Karpas-422 (cell line): Measurements from ENCODE around the gene LINC00632. TPM values are rescaled to one million over a fixed set of nuclear protein-coding genes. Genes with fewer than 3 reads are reported as not detected.

Source experiments
- DNase-seq: peaks from one replicate; pipeline ENCODE4 v3.0.0-alpha.2; 2015
- H2AFZ ChIP-seq: fragments of 200-600 bp; sonication (generic); 2 replicates; pipeline ENCODE4 v1.6.1; 2014; ENCODE audit warnings: antibody characterized with exemption, low read length, mixed read lengths
- H3K27ac ChIP-seq: fragments of 200-600 bp; sonication (generic); 2 replicates; pipeline ENCODE4 v1.5.1; 2014; ENCODE audit warnings: mild to moderate bottlenecking, low read length, moderate library complexity
- H3K27me3 ChIP-seq: fragments of 200-600 bp; sonication (generic); 2 replicates; pipeline ENCODE4 v1.6.1; 2014; ENCODE audit warnings: low read length, mixed read lengths
- H3K36me3 ChIP-seq: fragments of 200-600 bp; sonication (generic); 2 replicates; pipeline ENCODE4 v1.6.1; 2014; ENCODE audit warnings: low read length, mixed read lengths; ENCODE audit not compliant: insufficient read depth
- H3K4me1 ChIP-seq: fragments of 200-600 bp; sonication (generic); 2 replicates; pipeline ENCODE4 v1.6.1; 2014; ENCODE audit warnings: mild to moderate bottlenecking, low read length, mixed read lengths
- H3K4me2 ChIP-seq: fragments of 200-600 bp; sonication (generic); 2 replicates; pipeline ENCODE4 v1.6.1; 2014; ENCODE audit warnings: low read length, low read depth, mild to moderate bottlenecking; ENCODE audit not compliant: poor library complexity, severe bottlenecking
- H3K4me3 ChIP-seq: fragments of 200-600 bp; sonication (generic); 2 replicates; pipeline ENCODE4 v1.5.1; 2014; ENCODE audit warnings: mild to moderate bottlenecking, antibody characterized with exemption, low read length, mixed read lengths
- H3K79me2 ChIP-seq: fragments of 200-600 bp; sonication (generic); 2 replicates; pipeline ENCODE4 v1.6.1; 2014; ENCODE audit warnings: mild to moderate bottlenecking, low read length, mixed read lengths
- H3K9ac ChIP-seq: fragments of 200-600 bp; sonication (generic); 2 replicates; pipeline ENCODE4 v1.6.0; 2014; ENCODE audit warnings: low read length
- H3K9me2 ChIP-seq: fragments of 200-600 bp; sonication (generic), shearing (Covaris generic); replicated peaks from 2 replicates; pipeline ENCODE4 v1.6.0; 2014; ENCODE audit warnings: mild to moderate bottlenecking, low read length, moderate library complexity; ENCODE audit not compliant: insufficient read depth
- H3K9me3 ChIP-seq: fragments of 300-700, 200-600 bp; sonication (generic); 2 replicates; pipeline ENCODE4 v1.6.1; 2014; ENCODE audit warnings: low read length, mixed read lengths
- H4K20me1 ChIP-seq: fragments of 200-600 bp; sonication (generic); 2 replicates; pipeline ENCODE4 v1.6.1; 2014; ENCODE audit warnings: mild to moderate bottlenecking, antibody characterized with exemption, low read length, low read depth; ENCODE audit not compliant: insufficient read depth
- total RNA-seq: library from RNA; depleted of rRNA; stranded (reverse); fragments of >200 nt; shearing (Covaris generic); gene quantifications from 2 replicates; pipeline ENCODE4 v1.2.3, GENCODE V29; 2014; ENCODE audit warnings: low replicate concordance

Gene LINC00632
- total RNA-seq, 1 experiment from 2014 or later, result not detected

GRCh38 chrX:140710710-140711109, 1.2 kb downstream of the LINC00632 start:
- Histone ChIP-seq H3K4me2 (no peak overlapping the region), H3K4me1 (no peaks in the 10 kb centered on the region), H3K4me3 (no peak overlapping the region), H2AFZ (no peak overlapping the region), H3K36me3 (no peaks in the 10 kb centered on the region), H3K9ac (no peak overlapping the region), H3K27ac (no peak overlapping the region), H3K9me2 (no peaks in the 10 kb centered on the region), H3K27me3 (no peaks in the 10 kb centered on the region), H3K9me3 (no peaks in the 10 kb centered on the region; the same call in 1 of the 2 replicates), H4K20me1 (no peaks in the 10 kb centered on the region), H3K79me2 (no peaks in the 10 kb centered on the region)
- DNase-seq, result no peak

- no peak for DNase-seq
- no peak overlapping the region for H3K4me3 ChIP-seq
- H3K9ac ChIP-seq, result no peak overlapping the region
- H3K9me2 ChIP-seq, result no peaks in the 10 kb centered on the region
- H3K27me3 ChIP-seq, result no peaks in the 10 kb centered on the region
- no peaks in the 10 kb centered on the region for H3K36me3 ChIP-seq
- no peaks in the 10 kb centered on the region for H3K4me1 ChIP-seq
- H4K20me1 ChIP-seq, result no peaks in the 10 kb centered on the region
- H3K79me2 ChIP-seq, result no peaks in the 10 kb centered on the region
- no peak overlapping the region for H3K27ac ChIP-seq
- no peak overlapping the region for H3K4me2 ChIP-seq
- no peaks in the 10 kb centered on the region; the same call in 1 of the 2 replicates for H3K9me3 ChIP-seq
- no peak overlapping the region for H2AFZ ChIP-seq
These were observed 2.3 kb downstream of the LINC00632 start for GRCh38 chrX:140711894-140712293.

GRCh38 chrX:140712413-140713173, 3.0 kb downstream of the LINC00632 start:
- Histone ChIP-seq H4K20me1 (no peaks in the 10 kb centered on the region), H3K4me1 (no peaks in the 10 kb centered on the region), H3K27me3 (no peaks in the 10 kb centered on the region), H3K79me2 (no peaks in the 10 kb centered on the region), H3K4me3 (no peak overlapping the region), H3K27ac (no peak overlapping the region), H3K36me3 (no peaks in the 10 kb centered on the region), H2AFZ (no peak overlapping the region), H3K4me2 (no peak overlapping the region), H3K9ac (no peak overlapping the region), H3K9me3 (no peaks in the 10 kb centered on the region; the same call in none of the 2 replicates), H3K9me2 (no peaks in the 10 kb centered on the region)
- no peak for DNase-seq

DNA sequence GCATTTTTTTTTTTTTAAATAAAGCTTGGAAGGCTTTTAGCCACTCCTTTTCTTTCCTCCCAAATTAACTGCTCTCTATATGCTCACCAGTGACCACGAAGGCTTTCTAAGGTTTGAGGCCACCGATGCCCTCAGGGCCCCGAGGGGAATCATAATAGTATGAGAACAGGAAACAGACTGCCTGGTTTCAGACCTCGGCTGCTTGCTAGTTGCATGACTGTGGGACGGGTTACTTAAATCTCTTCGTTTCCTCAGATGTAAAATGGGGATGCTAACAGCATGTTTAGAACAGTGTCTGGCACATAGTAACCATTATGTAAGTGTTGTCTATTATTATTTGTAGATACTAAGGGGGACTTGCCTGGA, 3.6 kb downstream of the LINC00632 start:
- no peaks in the 10 kb centered on the region; the same call in none of the 2 replicates for H3K9me3 ChIP-seq
- H3K4me2 ChIP-seq, result no peak overlapping the region
- no peak overlapping the region for H2AFZ ChIP-seq
- H3K4me3 ChIP-seq, result no peak overlapping the region
- H3K36me3 ChIP-seq, result no peaks in the 10 kb centered on the region
- DNase-seq, result no peak
- H3K79me2 ChIP-seq, result no peaks in the 10 kb centered on the region
- no peaks in the 10 kb centered on the region for H4K20me1 ChIP-seq
- H3K27ac ChIP-seq, result no peak overlapping the region
- no peaks in the 10 kb centered on the region for H3K9me2 ChIP-seq
- H3K4me1 ChIP-seq, result no peaks in the 10 kb centered on the region
- no peaks in the 10 kb centered on the region for H3K27me3 ChIP-seq
- no peak overlapping the region for H3K9ac ChIP-seq

DNA sequence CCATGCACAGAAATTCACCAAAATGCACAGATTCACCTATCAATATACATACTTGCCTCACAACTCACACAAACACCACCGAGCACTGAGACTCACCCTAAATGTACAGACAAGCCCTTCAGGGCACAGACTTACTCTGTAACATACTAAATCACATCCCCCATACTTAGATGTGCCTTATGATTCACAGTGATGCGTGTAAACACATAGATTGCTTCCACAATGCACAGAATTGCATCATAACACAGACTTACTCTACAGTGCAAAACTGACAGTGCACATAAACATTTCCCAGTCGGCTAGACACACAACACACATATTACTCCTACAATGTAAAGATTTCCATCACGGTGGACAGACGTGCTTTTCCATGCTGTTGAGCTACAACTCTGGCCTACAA, 6.2 kb downstream of the LINC00632 start:
- H3K27me3 ChIP-seq, result no peaks in the 10 kb centered on the region
- no peak overlapping the region for H3K4me3 ChIP-seq
- H2AFZ ChIP-seq, result no peak overlapping the region
- no peaks in the 10 kb centered on the region for H3K4me1 ChIP-seq
- peaks cover 11% of the 10 kb centered on the region for H3K9me3 ChIP-seq
- DNase-seq, result no peak
- H3K79me2 ChIP-seq, result no peaks in the 10 kb centered on the region
- no peak overlapping the region for H3K9ac ChIP-seq
- no peaks in the 10 kb centered on the region for H3K36me3 ChIP-seq
- no peak overlapping the region for H3K27ac ChIP-seq
- H3K4me2 ChIP-seq, result no peak overlapping the region
- no peaks in the 10 kb centered on the region for H3K9me2 ChIP-seq
- H4K20me1 ChIP-seq, result no peaks in the 10 kb centered on the region

GRCh38 chrX:140723121-140723715, 13.7 kb downstream of the LINC00632 start:
- no peak for DNase-seq
- H3K79me2 ChIP-seq, result no peaks in the 10 kb centered on the region
- H3K4me3 ChIP-seq, result no peak overlapping the region
- no peaks in the 10 kb centered on the region for H3K36me3 ChIP-seq
- no peaks in the 10 kb centered on the region for H4K20me1 ChIP-seq
- H3K4me1 ChIP-seq, result no peaks in the 10 kb centered on the region
- no peaks in the 10 kb centered on the region for H3K27me3 ChIP-seq
- peaks cover 45% of the 10 kb centered on the region for H3K9me3 ChIP-seq
- no peaks in the 10 kb centered on the region for H3K9me2 ChIP-seq
- H3K4me2 ChIP-seq, result no peak overlapping the region
- no peak overlapping the region for H2AFZ ChIP-seq
- no peak overlapping the region for H3K27ac ChIP-seq
- H3K9ac ChIP-seq, result no peak overlapping the region

DNA sequence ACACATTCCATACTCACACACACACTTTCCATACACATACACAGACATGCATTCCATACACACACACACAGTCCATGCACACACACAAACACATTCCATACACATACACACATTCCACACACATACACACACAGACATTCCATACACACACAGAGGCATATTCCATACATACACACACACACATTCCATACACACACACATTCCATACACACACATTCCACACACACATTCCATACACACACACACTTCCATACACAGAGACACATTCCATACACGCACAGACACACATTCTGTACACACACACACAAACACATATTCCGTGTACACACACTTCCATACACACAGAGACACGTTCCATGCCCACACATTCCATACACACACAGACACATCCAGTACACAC, 14.8 kb downstream of the LINC00632 start:
- no peak overlapping the region for H3K4me3 ChIP-seq
- no peak overlapping the region for H3K27ac ChIP-seq
- peaks cover 40% of the 10 kb centered on the region for H3K9me3 ChIP-seq
- H4K20me1 ChIP-seq, result no peaks in the 10 kb centered on the region
- H2AFZ ChIP-seq, result no peak overlapping the region
- no peaks in the 10 kb centered on the region for H3K79me2 ChIP-seq
- H3K9ac ChIP-seq, result no peak overlapping the region
- H3K9me2 ChIP-seq, result no peaks in the 10 kb centered on the region
- no peaks in the 10 kb centered on the region for H3K4me1 ChIP-seq
- DNase-seq, result no peak
- no peaks in the 10 kb centered on the region for H3K27me3 ChIP-seq
- no peak overlapping the region for H3K4me2 ChIP-seq
- no peaks in the 10 kb centered on the region for H3K36me3 ChIP-seq

- Histone ChIP-seq H3K4me1 (no peaks in the 10 kb centered on the region), H3K9ac (no peak overlapping the region), H2AFZ (no peak overlapping the region), H3K9me2 (no peaks in the 10 kb centered on the region), H3K27me3 (no peaks in the 10 kb centered on the region), H3K4me3 (no peak overlapping the region), H3K27ac (no peak overlapping the region), H4K20me1 (no peaks in the 10 kb centered on the region), H3K79me2 (no peaks in the 10 kb centered on the region), H3K9me3 (peaks cover 40% of the 10 kb centered on the region), H3K36me3 (no peaks in the 10 kb centered on the region), H3K4me2 (no peak overlapping the region)
- DNase-seq, result no peak
These were observed 15.2 kb downstream of the LINC00632 start for GRCh38 chrX:140724736-140725135.
